ENCODE results near the gene SMIM24.

- TF ChIP-seq CTCF (IDR thresholded peaks at IDR 0.05) (no peak), POLR2A (IDR thresholded peaks at IDR 0.05) (no peak), EP300 (IDR thresholded peaks at IDR 0.05) (no peak)
These were observed 31.4 kb upstream of the SMIM24 start for GRCh38 chr19:3511506-3512251.
